GM19025 (cell line): Measurements from ENCODE around the gene SBNO1.

Source experiments
- ATAC-seq: cut with Tn5 transposase; IDR thresholded peaks from one replicate; pipeline ENCODE4 v1.9.1; 2021; ENCODE audit warnings: mild to moderate bottlenecking, low read depth, moderate library complexity; ENCODE audit not compliant: unreplicated experiment

The SBNO1 gene

DNA sequence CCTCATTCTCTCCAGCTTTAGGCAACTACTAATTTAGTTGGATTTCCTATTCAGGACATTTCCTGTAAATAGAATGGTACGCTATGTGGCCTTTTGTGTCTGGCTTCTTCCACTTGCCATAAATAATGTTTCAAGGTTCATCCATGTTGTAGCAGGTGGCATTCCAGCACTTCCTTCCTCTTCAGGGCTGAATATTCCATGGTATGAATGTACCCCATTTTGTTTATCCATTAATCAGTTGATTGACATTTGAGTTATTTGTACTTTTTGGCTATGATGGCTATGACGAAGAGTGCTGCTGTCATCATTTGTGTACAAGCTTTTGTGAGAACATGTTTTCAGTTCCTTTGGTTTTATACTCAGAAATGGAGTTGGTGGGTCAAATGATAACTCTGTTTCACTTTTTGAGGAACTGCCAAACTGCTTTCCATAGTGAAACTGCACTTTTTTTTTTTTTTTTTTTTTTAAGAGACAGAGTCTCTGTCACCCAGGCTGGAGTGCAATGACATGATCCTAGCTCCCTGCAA, 86.5 kb downstream of the SBNO1 start:
- ATAC-seq, result peak; percentile 83

GRCh38 chr12:123273166-123273565, 91.5 kb downstream of the SBNO1 start:
- ATAC-seq, result no peak

- peak; percentile 69 for ATAC-seq
These were observed 93.5 kb downstream of the SBNO1 start for GRCh38 chr12:123271001-123271668.

- peak; percentile 11 for ATAC-seq
These were observed 94.2 kb downstream of the SBNO1 start for GRCh38 chr12:123270214-123271000.

DNA sequence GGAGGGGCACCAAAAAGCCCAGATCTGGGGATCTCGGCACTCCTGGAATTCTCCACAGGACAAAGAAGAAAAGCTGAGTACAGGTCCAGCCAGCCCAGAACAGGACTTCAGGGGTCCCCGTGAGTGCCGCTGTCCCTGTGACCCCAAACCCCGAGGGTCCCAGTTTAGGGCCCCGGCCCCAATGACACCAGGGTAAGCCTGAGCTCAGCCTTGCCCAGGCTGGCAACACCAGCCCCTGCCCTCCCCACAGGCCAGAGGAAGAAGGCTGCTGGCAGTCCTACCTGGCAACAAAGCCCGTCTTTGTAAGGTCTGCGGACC, 94.8 kb downstream of the SBNO1 start:
- ATAC-seq, result no peak

DNA sequence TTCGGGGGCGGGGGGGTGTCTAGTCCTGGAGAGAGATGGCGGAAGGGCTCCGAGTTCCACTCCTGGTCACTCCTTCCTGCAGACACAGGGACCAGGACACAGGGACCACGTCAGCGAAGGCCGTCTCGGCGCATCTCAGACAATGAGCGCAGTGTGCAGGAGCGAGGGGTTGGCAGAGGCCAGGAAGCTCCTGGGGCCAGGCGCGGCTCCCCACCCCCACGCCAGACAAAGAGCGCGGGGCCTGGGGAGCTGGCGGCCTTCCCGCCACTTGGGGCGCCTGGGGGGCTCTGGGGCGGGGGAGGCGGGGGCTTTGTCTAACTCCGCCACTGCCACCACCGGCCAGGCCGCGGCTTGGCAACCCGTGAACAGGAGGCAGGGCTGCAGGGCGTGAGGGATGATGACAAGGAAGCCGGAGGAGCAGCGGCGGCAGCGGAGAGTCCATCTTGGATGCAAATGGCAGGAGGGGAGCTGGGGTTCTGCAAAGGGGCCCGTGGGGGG, 95.2 kb downstream of the SBNO1 start:
- no peak for ATAC-seq

- ATAC-seq, result no peak
These were observed 95.8 kb downstream of the SBNO1 start for GRCh38 chr12:123268850-123269249.

DNA sequence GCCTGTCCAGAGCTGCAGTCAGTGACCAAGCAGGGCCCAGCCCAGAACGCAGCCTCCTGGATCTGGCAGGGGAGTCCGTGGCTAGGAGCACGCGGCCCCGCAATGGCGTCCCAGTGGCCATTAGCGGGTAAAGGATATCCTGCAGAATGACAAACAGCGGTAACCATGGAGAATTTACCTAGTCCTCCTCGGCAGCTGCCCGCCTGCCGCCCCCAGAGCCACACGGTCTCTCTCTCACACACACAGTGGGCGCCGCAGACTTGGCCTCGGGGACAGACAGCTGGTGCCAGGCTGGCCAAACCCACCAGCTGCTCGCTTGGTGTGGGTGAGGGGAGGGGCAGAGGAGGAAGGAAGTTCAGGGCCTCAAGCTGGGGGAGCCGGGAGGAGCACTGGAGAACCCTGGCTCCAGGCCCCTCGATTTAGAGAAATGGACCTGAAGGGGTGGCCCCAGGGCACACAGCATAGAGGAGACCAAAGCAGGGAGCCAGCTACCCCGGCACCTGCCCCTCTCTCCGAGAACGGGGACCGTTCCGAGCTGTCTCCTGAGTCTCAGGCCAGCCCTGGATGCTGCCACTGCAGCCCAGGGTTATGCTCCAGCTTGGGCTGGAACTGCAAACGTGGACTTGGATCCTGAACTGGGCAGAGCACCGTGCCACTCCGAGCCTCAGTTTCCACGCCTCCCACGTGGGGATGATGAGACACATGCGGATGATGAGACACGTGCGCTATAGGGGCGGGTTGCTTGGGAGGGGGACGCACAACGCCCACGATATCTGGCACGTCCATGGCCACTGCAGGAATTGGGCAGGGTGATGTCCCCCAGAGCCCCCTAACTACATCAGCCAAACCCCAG, 96.4 kb downstream of the SBNO1 start:
- ATAC-seq, result no peak

GRCh38 chr12:123267335-123267920, 97.2 kb downstream of the SBNO1 start:
- ATAC-seq, result no peak

DNA sequence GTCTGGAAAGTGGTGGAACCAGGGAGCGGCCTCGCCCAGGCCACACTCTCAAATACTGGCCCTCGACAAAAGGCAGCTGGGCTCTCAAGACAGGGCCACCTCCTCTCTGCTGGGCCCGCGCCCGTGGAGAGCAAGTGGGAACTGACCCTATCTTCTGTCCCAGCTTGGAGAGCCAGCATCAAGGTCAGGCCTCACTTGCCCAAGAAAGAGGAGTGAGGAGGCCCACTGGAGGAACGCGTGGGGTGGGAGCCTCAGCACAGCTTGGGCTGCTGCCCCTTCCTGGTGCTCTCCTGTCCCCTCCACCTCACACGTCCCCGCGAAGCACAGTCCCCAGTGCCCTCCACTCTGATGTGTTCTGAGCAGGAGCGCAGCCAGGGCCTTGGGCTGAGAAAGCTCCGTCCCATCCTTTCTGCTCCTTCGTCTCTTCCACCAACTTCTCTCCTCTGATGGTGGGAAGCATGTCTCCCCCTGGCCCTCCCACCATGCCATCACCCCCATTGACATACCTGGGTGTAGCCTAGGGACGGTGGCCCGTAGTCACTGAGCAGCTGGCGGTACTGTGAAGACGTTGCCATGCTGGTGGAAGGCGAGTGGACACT, 97.9 kb downstream of the SBNO1 start:
- ATAC-seq, result no peak

GRCh38 chr12:123265851-123266678, 98.6 kb downstream of the SBNO1 start:
- no peak for ATAC-seq

GRCh38 chr12:123264642-123265041, 100.0 kb downstream of the SBNO1 start:
- ATAC-seq, result no peak

GRCh38 chr12:123263196-123263817, 101.3 kb downstream of the SBNO1 start:
- ATAC-seq, result no peak

GRCh38 chr12:123261196-123261595, 103.5 kb downstream of the SBNO1 start:
- no peak for ATAC-seq

- no peak for ATAC-seq
These were observed 104.6 kb downstream of the SBNO1 start for GRCh38 chr12:123260081-123260480.

- no peak for ATAC-seq
These were observed 106.1 kb downstream of the SBNO1 start for GRCh38 chr12:123258593-123258992.

DNA sequence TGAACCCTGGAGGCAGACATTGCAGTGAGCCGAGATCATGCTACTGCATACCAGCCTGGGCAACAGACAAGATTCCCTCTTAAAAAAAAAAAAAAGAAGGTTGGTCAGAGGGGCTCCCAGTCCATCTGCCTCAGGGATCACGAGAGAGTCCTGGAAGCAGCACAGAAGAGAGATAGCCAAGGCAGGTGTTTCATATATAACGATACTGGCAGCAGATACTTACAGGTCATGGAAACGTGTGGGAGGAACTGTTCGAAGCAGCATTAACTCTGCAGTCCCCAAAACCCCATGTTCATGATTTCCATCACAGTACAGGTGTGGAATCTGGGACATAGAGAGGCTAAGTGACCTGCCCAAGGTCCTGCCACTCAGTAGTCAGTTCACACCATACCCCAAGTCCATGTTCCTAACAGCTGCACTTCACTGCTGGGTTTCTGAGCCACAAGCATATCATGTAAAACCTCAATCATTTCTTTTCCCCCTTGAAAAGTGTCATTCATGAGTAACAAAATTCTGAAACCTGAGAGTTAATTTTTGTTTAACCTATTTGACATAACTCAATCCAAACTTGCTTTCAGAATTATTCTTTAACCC, 109.7 kb downstream of the SBNO1 start:
- ATAC-seq, result no peak

- no peak for ATAC-seq
These were observed 110.8 kb downstream of the SBNO1 start for GRCh38 chr12:123253641-123254459.
